NB4 (cell line): Measurements from ENCODE around the gene STK10.

Experiments
- MYC ChIP-seq: IDR thresholded peaks from 2 replicates; pipeline ENCODE4 v1.6.1; 2011; ENCODE audit warnings: low read depth, low read length
- POLR2A ChIP-seq: IDR thresholded peaks from 2 replicates; pipeline ENCODE4 v1.6.1; 2011; ENCODE audit warnings: mild to moderate bottlenecking; ENCODE audit not compliant: insufficient read length; ENCODE audit errors: extremely low read depth
- TF ChIP-seq, protein P1 (sequence below): IDR thresholded peaks from one replicate; pipeline ENCODE4 v1.5.1; 2012; ENCODE audit warnings: low read depth, low read length
- TF ChIP-seq, protein P2 (sequence below): IDR thresholded peaks from 2 replicates; pipeline ENCODE4 v1.6.1; 2011; ENCODE audit warnings: low read depth, low read length

DNA sequence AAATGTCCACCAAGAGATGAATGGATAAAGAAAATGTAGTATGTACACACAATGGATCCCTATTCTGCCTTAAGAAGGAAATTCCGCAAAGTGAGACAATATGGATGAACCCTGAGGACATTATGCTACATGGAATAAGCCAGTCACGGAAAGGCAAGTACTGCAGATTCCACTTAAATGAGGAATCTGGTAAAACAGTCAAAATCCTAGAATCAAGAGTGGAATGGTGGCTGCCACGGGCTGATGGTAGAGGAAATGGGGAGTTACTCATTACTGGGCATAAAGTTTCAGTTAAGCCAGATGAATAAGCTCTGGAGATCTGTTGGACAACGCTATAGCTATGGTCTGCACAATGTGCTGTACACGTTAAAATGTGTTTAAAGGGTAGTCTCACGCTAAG is 47.2 kb downstream of the STK10 start:
- TF ChIP-seq, protein P1, sequence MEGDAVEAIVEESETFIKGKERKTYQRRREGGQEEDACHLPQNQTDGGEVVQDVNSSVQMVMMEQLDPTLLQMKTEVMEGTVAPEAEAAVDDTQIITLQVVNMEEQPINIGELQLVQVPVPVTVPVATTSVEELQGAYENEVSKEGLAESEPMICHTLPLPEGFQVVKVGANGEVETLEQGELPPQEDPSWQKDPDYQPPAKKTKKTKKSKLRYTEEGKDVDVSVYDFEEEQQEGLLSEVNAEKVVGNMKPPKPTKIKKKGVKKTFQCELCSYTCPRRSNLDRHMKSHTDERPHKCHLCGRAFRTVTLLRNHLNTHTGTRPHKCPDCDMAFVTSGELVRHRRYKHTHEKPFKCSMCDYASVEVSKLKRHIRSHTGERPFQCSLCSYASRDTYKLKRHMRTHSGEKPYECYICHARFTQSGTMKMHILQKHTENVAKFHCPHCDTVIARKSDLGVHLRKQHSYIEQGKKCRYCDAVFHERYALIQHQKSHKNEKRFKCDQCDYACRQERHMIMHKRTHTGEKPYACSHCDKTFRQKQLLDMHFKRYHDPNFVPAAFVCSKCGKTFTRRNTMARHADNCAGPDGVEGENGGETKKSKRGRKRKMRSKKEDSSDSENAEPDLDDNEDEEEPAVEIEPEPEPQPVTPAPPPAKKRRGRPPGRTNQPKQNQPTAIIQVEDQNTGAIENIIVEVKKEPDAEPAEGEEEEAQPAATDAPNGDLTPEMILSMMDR, result no peak
- no peak for TF ChIP-seq MYC
- TF ChIP-seq, protein P2, sequence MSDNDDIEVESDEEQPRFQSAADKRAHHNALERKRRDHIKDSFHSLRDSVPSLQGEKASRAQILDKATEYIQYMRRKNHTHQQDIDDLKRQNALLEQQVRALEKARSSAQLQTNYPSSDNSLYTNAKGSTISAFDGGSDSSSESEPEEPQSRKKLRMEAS, result no peak
- TF ChIP-seq POLR2A, result no peak
